ENCODE results near the gene OR6Y1.

DNA sequence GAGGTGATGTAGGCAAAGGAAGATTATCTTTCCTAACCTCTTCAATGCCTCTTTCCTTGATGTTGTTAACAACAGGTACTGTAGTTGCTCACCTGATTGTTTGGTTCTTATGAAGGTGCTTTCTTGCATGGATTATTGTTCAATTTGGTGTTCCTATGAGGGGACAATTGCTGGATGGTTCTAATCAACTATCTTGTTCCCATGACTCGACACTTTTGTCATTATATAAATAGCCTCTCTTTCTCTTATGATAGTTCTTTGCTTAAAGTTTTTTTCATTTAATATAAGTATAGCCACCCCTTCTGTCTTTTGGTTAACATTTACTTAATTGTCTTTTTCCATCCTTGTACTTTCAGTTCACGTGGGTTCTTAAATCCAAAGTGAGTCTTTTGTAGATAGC is 46.7 kb downstream of the OR6Y1 start:
- TF ChIP-seq, protein P1, sequence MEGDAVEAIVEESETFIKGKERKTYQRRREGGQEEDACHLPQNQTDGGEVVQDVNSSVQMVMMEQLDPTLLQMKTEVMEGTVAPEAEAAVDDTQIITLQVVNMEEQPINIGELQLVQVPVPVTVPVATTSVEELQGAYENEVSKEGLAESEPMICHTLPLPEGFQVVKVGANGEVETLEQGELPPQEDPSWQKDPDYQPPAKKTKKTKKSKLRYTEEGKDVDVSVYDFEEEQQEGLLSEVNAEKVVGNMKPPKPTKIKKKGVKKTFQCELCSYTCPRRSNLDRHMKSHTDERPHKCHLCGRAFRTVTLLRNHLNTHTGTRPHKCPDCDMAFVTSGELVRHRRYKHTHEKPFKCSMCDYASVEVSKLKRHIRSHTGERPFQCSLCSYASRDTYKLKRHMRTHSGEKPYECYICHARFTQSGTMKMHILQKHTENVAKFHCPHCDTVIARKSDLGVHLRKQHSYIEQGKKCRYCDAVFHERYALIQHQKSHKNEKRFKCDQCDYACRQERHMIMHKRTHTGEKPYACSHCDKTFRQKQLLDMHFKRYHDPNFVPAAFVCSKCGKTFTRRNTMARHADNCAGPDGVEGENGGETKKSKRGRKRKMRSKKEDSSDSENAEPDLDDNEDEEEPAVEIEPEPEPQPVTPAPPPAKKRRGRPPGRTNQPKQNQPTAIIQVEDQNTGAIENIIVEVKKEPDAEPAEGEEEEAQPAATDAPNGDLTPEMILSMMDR (IDR thresholded peaks at IDR 0.05): no peak
- TF ChIP-seq ZFX (IDR thresholded peaks at IDR 0.05; ENCODE audit: borderline replicate concordance): no peak

All from 22Rv1 (cell line).